HCEC 1CT (cell line): ENCODE data around the gene AIFM2.
"Not testable (repeated sequence)": the region's sequence is repeated elsewhere in the genome, so short reads cannot be mapped to it uniquely, and the experiment has no call there.

Source experiments
- DNase-seq: peaks from one replicate; pipeline ENCODE4 v3.0.0-alpha.2; 2017

AIFM2 gene

GRCh38 chr10:70145666-70146488, 13.3 kb upstream of the AIFM2 start:
- DNase-seq: peak; percentile 65

GRCh38 chr10:70145166-70145665, 12.6 kb upstream of the AIFM2 start:
- DNase-seq: no peak

GRCh38 chr10:70144372-70145110, 11.9 kb upstream of the AIFM2 start:
- DNase-seq: no peak

GRCh38 chr10:70142555-70142954, 9.9 kb upstream of the AIFM2 start:
- no peak for DNase-seq

GRCh38 chr10:70140297-70140696, 7.7 kb upstream of the AIFM2 start:
- no peak for DNase-seq

GRCh38 chr10:70139997-70140250, 7.3 kb upstream of the AIFM2 start:
- no peak for DNase-seq

GRCh38 chr10:70139151-70139996, 6.7 kb upstream of the AIFM2 start:
- DNase-seq: no peak

- DNase-seq: no peak
Observed at GRCh38 chr10:70137927-70138883, 5.6 kb upstream of the AIFM2 start.

GRCh38 chr10:70137135-70137534, 4.5 kb upstream of the AIFM2 start:
- DNase-seq: no peak

GRCh38 chr10:70135684-70136083, 3.1 kb upstream of the AIFM2 start:
- no peak for DNase-seq

- DNase-seq: no peak
Observed at GRCh38 chr10:70135046-70135445, 2.4 kb upstream of the AIFM2 start.

- no peak for DNase-seq
Observed at GRCh38 chr10:70131560-70131937, 1.1 kb downstream of the AIFM2 start.

- peak; percentile 54 for DNase-seq
Observed at GRCh38 chr10:70130878-70131559, 1.6 kb downstream of the AIFM2 start.

- no peak for DNase-seq
Observed at GRCh38 chr10:70126700-70127395, 5.8 kb downstream of the AIFM2 start.

GRCh38 chr10:70125918-70126552, 6.6 kb downstream of the AIFM2 start:
- no peak for DNase-seq

- DNase-seq: no peak
Observed at GRCh38 chr10:70124918-70125317, 7.7 kb downstream of the AIFM2 start.

GRCh38 chr10:70124415-70124814, 8.2 kb downstream of the AIFM2 start:
- DNase-seq: no peak

GRCh38 chr10:70123817-70124216, 8.8 kb downstream of the AIFM2 start:
- DNase-seq: no peak

GRCh38 chr10:70123166-70123565, 9.5 kb downstream of the AIFM2 start:
- DNase-seq: not testable (repeated sequence)

GRCh38 chr10:70122742-70123141, 9.9 kb downstream of the AIFM2 start:
- DNase-seq: no peak
